ENCODE measurements around the gene UBAP2. TPM values are rescaled to one million over a fixed set of nuclear protein-coding genes. Genes with fewer than 3 reads are reported as not detected.

Gene UBAP2
- total RNA-seq, 1 experiment from 2014 or later: 45.5 TPM

- Mint-ChIP-seq H3K4me1 (ENCODE audit: low read depth, unreplicated experiment) (no peaks in the 10 kb centered on the region), H3K27me3 (ENCODE audit: unreplicated experiment) (no peaks in the 10 kb centered on the region), H3K27ac (ENCODE audit: unreplicated experiment) (no peak overlapping the region), H3K4me3 (ENCODE audit: low read depth, unreplicated experiment) (no peak overlapping the region), H3K9me3 (ENCODE audit: low read depth, unreplicated experiment) (no peaks in the 10 kb centered on the region), H3K36me3 (ENCODE audit: insufficient read depth, unreplicated experiment) (peaks cover 34% of the 10 kb centered on the region)
- no peak for DNase-seq
- TF ChIP-seq CTCF (IDR thresholded peaks at IDR 0.05; ENCODE audit: unreplicated experiment): no peak
- intact Hi-C loops (cut with micrococcal nuclease; ENCODE audit: unreplicated experiment): loop anchor here (5.0 kb wide), 1 partner anchor 61 kb away; no protein-coding TSS in a partner anchor
- no TSS peak for BruUV-seq (replicated peaks)
- CTCF ChIA-PET: interaction anchor here (0.7 kb wide), 1 partner anchor 186 kb away, joined by 6 read pairs; no protein-coding TSS in a partner anchor
Observed at GRCh38 chr9:34010979-34011378, 37.7 kb downstream of the UBAP2 start.

GRCh38 chr9:34001951-34002350, 46.7 kb downstream of the UBAP2 start:
- no peak overlapping the region for H3K4me3 Mint-ChIP-seq (ENCODE audit: low read depth, unreplicated experiment)
- intact Hi-C loops (cut with micrococcal nuclease; ENCODE audit: unreplicated experiment): no loop called here
- no peaks in the 10 kb centered on the region for H3K4me1 Mint-ChIP-seq (ENCODE audit: low read depth, unreplicated experiment)
- CTCF ChIA-PET: interaction anchor here (0.6 to 0.7 kb wide), 2 partner anchors 38 to 238 kb away, joined by 4 read pairs; no protein-coding TSS in a partner anchor
- H3K36me3 Mint-ChIP-seq (ENCODE audit: insufficient read depth, unreplicated experiment): peaks cover 20% of the 10 kb centered on the region
- no peak overlapping the region for H3K27ac Mint-ChIP-seq (ENCODE audit: unreplicated experiment)
- no peaks in the 10 kb centered on the region for H3K27me3 Mint-ChIP-seq (ENCODE audit: unreplicated experiment)
- no peak for DNase-seq
- TF ChIP-seq CTCF (IDR thresholded peaks at IDR 0.05; ENCODE audit: unreplicated experiment): no peak
- no peaks in the 10 kb centered on the region for H3K9me3 Mint-ChIP-seq (ENCODE audit: low read depth, unreplicated experiment)
- no TSS peak for BruUV-seq (replicated peaks)

DNA sequence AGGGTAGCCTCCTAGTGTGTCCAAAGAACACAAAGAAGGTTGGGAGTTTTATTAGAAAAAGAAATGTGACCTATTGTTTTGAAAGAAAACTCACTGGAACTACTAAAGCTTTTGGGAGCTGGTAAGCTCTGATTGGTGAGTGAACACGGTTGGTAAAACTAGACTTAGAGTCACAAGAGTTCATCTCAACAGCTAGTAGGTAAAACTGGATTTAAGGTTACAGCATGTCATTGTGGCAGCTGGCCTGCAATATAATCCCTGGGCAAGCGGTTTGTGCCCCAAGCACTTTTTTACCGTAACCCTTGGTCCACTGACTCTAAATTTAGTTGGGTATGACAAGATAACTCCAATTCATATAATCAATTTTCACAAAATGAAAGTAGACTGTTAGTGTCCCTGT, 47.4 kb downstream of the UBAP2 start:
- H3K27ac Mint-ChIP-seq (ENCODE audit: unreplicated experiment): no peak overlapping the region
- H3K36me3 Mint-ChIP-seq (ENCODE audit: insufficient read depth, unreplicated experiment): peaks cover 20% of the 10 kb centered on the region
- no peaks in the 10 kb centered on the region for H3K9me3 Mint-ChIP-seq (ENCODE audit: low read depth, unreplicated experiment)
- H3K4me1 Mint-ChIP-seq (ENCODE audit: low read depth, unreplicated experiment): no peaks in the 10 kb centered on the region
- DNase-seq: no peak
- CTCF ChIA-PET: no interaction called here
- BruUV-seq (replicated peaks): no TSS peak
- intact Hi-C loops (cut with micrococcal nuclease; ENCODE audit: unreplicated experiment): no loop called here
- H3K27me3 Mint-ChIP-seq (ENCODE audit: unreplicated experiment): no peaks in the 10 kb centered on the region
- TF ChIP-seq CTCF (IDR thresholded peaks at IDR 0.05; ENCODE audit: unreplicated experiment): no peak
- H3K4me3 Mint-ChIP-seq (ENCODE audit: low read depth, unreplicated experiment): no peak overlapping the region

GRCh38 chr9:33995449-33995848, 53.2 kb downstream of the UBAP2 start:
- H3K9me3 Mint-ChIP-seq (ENCODE audit: low read depth, unreplicated experiment): no peaks in the 10 kb centered on the region
- H3K27me3 Mint-ChIP-seq (ENCODE audit: unreplicated experiment): no peaks in the 10 kb centered on the region
- CTCF ChIA-PET: interaction anchor here (0.6 kb wide), 1 partner anchor 94 kb away, joined by 3 read pairs; no protein-coding TSS in a partner anchor
- H3K4me3 Mint-ChIP-seq (ENCODE audit: low read depth, unreplicated experiment): no peak overlapping the region
- peaks cover 19% of the 10 kb centered on the region for H3K36me3 Mint-ChIP-seq (ENCODE audit: insufficient read depth, unreplicated experiment)
- intact Hi-C loops (cut with micrococcal nuclease; ENCODE audit: unreplicated experiment): no loop called here
- H3K27ac Mint-ChIP-seq (ENCODE audit: unreplicated experiment): no peak overlapping the region
- no peak for TF ChIP-seq CTCF (IDR thresholded peaks at IDR 0.05; ENCODE audit: unreplicated experiment)
- H3K4me1 Mint-ChIP-seq (ENCODE audit: low read depth, unreplicated experiment): no peaks in the 10 kb centered on the region
- no peak for DNase-seq
- no TSS peak for BruUV-seq (replicated peaks)

Measured in Calu3 (cell line).